ENCODE data around the gene REX1BD. TPM values are rescaled to one million over a fixed set of nuclear protein-coding genes. Genes with fewer than 3 reads are reported as not detected.
A peak's percentile ranks its signal among the peaks of the same experiment; 100 is the strongest.

Gene REX1BD
- total RNA-seq, 6 experiments from 2014 or later: 30.4 to 71.7 (median 45.6) TPM

DNA sequence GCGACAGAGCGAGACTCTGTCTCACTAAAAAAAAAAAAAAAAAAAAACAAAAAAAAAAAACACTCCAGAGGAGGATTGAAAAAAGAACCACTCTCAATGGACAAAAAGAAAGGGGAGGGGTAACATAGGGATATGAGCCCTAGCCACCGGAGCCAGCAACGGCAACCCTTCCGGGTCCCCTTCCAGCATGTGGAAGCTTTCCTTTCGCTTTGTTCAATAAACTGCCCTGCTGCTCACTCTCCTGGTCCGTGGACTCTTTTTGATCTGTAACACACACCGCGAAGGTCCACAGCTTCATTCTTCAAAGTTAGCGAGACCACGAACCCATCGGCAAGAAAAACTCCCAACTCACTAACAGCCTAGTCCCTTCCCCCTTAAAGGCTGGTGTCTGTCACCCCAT lies 1.0 kb upstream of the REX1BD start:
- no peak for ATAC-seq
- 87% methylated on average over 7 of the region's 12 CpGs for WGBS (ENCODE audit: insufficient coverage, low coverage, low lambda C conversion rate, missing lambda C conversion rate)
- Histone ChIP-seq H3K4me3 (no peak overlapping the region), H3K27ac (no peak overlapping the region), H3K27me3 (no peaks in the 10 kb centered on the region), H3K4me1 (peaks cover 0 to 8% (median 4%) of the 10 kb centered on the region in 4 donors), H3K9me3 (no peaks in the 10 kb centered on the region), H3K36me3 (peaks cover 0 to 9% (median 2%) of the 10 kb centered on the region in 4 donors)
- intact Hi-C loops (cut with DNase I): no loop called here
- TF ChIP-seq POLR2A (IDR thresholded peaks at IDR 0.05): no peak
- TF ChIP-seq, protein P1, sequence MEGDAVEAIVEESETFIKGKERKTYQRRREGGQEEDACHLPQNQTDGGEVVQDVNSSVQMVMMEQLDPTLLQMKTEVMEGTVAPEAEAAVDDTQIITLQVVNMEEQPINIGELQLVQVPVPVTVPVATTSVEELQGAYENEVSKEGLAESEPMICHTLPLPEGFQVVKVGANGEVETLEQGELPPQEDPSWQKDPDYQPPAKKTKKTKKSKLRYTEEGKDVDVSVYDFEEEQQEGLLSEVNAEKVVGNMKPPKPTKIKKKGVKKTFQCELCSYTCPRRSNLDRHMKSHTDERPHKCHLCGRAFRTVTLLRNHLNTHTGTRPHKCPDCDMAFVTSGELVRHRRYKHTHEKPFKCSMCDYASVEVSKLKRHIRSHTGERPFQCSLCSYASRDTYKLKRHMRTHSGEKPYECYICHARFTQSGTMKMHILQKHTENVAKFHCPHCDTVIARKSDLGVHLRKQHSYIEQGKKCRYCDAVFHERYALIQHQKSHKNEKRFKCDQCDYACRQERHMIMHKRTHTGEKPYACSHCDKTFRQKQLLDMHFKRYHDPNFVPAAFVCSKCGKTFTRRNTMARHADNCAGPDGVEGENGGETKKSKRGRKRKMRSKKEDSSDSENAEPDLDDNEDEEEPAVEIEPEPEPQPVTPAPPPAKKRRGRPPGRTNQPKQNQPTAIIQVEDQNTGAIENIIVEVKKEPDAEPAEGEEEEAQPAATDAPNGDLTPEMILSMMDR (IDR thresholded peaks at IDR 0.05): no peak
- no peak for DNase-seq

GRCh38 chr19:18587962-18588610 lies 512 bp upstream of the REX1BD start:
- TF ChIP-seq, protein P1 (IDR thresholded peaks at IDR 0.05): no peak
- TF ChIP-seq POLR2A (IDR thresholded peaks at IDR 0.05): no peak
- peaks cover 0 to 8% (median 4%) of the 10 kb centered on the region in 4 donors for H3K4me1 ChIP-seq
- intact Hi-C loops (cut with DNase I): no loop called here
- H3K27me3 ChIP-seq: no peaks in the 10 kb centered on the region
- peak overlapping the region; percentile 52 to 78 (median 65) for H3K27ac ChIP-seq
- ATAC-seq: no peak
- WGBS (ENCODE audit: insufficient coverage, low coverage, low lambda C conversion rate, missing lambda C conversion rate): 35% methylated on average over 9 of the region's 16 CpGs
- DNase-seq: no peak
- peaks cover 0 to 9% (median 2%) of the 10 kb centered on the region in 4 donors for H3K36me3 ChIP-seq
- H3K9me3 ChIP-seq: no peaks in the 10 kb centered on the region
- H3K4me3 ChIP-seq: peak overlapping the region; percentile 77 to 92 (median 86)

DNA sequence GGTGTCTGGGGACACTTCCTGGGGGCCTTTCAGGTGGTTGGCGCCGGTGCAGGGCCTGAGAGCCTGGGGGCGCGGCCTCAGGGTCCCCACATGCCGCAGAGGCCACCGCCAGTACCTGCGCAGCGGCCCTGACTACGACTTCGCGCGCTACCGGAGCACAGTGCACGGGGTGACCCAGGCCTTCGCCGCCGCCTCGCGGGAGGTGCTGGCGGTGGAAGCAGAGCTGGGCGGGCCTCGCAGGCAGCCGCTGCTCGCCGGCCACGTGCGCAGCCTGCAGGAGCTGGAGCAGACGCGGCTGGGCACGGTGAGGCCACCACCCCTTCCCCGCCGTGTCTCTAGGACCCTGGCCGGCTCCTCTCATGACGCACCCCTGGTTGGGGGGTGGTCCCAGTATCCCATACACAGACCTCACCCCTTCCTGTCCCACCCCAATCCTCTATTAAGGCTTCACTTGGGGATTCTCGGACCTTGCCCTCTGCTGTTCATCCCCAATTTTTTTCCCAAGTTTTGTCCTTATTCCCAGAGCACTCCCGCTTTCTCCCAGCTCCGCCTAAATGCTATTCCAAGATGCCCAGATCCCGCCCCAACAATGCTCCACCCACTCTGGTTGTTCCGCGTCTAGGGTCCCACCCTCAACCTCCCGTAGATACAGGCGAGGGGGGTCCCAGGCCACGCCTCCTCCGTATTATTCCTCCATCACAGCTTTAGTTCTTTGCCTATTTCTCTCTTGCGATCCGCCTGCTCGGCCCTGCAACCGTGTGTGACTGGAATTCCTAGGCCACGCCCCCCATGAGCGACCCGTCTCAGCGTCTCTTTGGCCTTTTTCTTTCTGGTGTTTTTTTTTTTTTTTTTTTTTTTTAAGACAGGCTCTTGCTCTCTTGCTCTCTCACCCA lies 1.0 kb downstream of the REX1BD start:
- peak; percentile 76 to 83 (median 78) for DNase-seq
- H3K27me3 ChIP-seq: no peaks in the 10 kb centered on the region
- intact Hi-C loops (cut with DNase I): loop anchor here in 1 of 2 donors (5.0 kb wide), 1 partner anchor 258 kb away; no protein-coding TSS in a partner anchor
- TF ChIP-seq POLR2A (IDR thresholded peaks at IDR 0.05): no peak
- TF ChIP-seq, protein P1 (IDR thresholded peaks at IDR 0.05): peak; percentile 19 to 36 (median 32)
- H3K27ac ChIP-seq: peak overlapping the region in 2 of 3 donors; percentile 52 to 78
- peak overlapping the region; percentile 77 to 92 (median 86) for H3K4me3 ChIP-seq
- 57% methylated on average over 23 of the region's 52 CpGs for WGBS (ENCODE audit: insufficient coverage, low coverage, low lambda C conversion rate, missing lambda C conversion rate)
- H3K9me3 ChIP-seq: no peaks in the 10 kb centered on the region
- peaks cover 0 to 17% (median 7%) of the 10 kb centered on the region in 4 donors for H3K4me1 ChIP-seq
- peaks cover 0 to 9% (median 2%) of the 10 kb centered on the region in 4 donors for H3K36me3 ChIP-seq
- ATAC-seq: peak; percentile 73 to 81 (median 77)

- Histone ChIP-seq H3K9me3 (no peaks in the 10 kb centered on the region), H3K36me3 (peaks cover 0 to 9% (median 2%) of the 10 kb centered on the region in 4 donors), H3K4me3 (no peak overlapping the region), H3K4me1 (peaks cover 0 to 22% (median 9%) of the 10 kb centered on the region in 4 donors), H3K27me3 (no peaks in the 10 kb centered on the region), H3K27ac (no peak overlapping the region)
- ATAC-seq (no peak), DNase-seq (no peak)
- 86% methylated on average over 18 of the region's 40 CpGs for WGBS (ENCODE audit: insufficient coverage, low coverage, low lambda C conversion rate, missing lambda C conversion rate)
- TF ChIP-seq, protein P1 (IDR thresholded peaks at IDR 0.05): no peak
- no peak for TF ChIP-seq POLR2A (IDR thresholded peaks at IDR 0.05)
- intact Hi-C loops (cut with DNase I): loop anchor here in 1 of 2 donors (5.0 kb wide), 1 partner anchor 257 kb away; no protein-coding TSS in a partner anchor
These were observed 2.0 kb downstream of the REX1BD start for GRCh38 chr19:18590273-18591272.

All from right lobe of liver (tissue), 6 donors.